Measurements from ENCODE around the gene LBHD2.

GRCh38 chr14:103128631-103129300 is 44.8 kb downstream of the LBHD2 start:
- TF ChIP-seq, protein P1, sequence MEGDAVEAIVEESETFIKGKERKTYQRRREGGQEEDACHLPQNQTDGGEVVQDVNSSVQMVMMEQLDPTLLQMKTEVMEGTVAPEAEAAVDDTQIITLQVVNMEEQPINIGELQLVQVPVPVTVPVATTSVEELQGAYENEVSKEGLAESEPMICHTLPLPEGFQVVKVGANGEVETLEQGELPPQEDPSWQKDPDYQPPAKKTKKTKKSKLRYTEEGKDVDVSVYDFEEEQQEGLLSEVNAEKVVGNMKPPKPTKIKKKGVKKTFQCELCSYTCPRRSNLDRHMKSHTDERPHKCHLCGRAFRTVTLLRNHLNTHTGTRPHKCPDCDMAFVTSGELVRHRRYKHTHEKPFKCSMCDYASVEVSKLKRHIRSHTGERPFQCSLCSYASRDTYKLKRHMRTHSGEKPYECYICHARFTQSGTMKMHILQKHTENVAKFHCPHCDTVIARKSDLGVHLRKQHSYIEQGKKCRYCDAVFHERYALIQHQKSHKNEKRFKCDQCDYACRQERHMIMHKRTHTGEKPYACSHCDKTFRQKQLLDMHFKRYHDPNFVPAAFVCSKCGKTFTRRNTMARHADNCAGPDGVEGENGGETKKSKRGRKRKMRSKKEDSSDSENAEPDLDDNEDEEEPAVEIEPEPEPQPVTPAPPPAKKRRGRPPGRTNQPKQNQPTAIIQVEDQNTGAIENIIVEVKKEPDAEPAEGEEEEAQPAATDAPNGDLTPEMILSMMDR (IDR thresholded peaks at IDR 0.05), result no peak
- TF ChIP-seq POLR2A (IDR thresholded peaks at IDR 0.05) (no peak), EP300 (IDR thresholded peaks at IDR 0.05) (no peak)
